Omental fat pad (tissue), 4 donors: Measurements from ENCODE around the gene GIN1. TPM values are rescaled to one million over a fixed set of nuclear protein-coding genes. Genes with fewer than 3 reads are reported as not detected.

Experiments used
- ATAC-seq: fragments of 150-250 bp; one replicate; pipeline ENCODE4 v1.9.1; 2016; ENCODE audit warnings: mild to moderate bottlenecking, moderate library complexity; ENCODE audit not compliant: low FRiP score
- DNase-seq: peaks from one replicate; pipeline ENCODE4 v3.0.0-alpha.2; 2019; ENCODE audit warnings: low spot score
- total RNA-seq, 4 donors: library from RNA; depleted of rRNA; stranded (reverse); fragments of >200 nt; gene quantifications; one replicate each; pipeline ENCODE4 v1.1.0, GENCODE V29; 2016
- TF ChIP-seq, protein P1 (sequence below), 3 donors: fragments of 450-650 bp; IDR thresholded peaks; one replicate each; pipeline ENCODE4 v1.5.1; 2016 to 2017; ENCODE audit warnings: antibody characterized with exemption in 3 of 3, mild to moderate bottlenecking in 3 of 3, moderate library complexity in 2 of 3

GIN1 gene
- total RNA-seq, 4 donors from 2014 or later = 2.4 to 5.1 (median 4.2) TPM

DNA sequence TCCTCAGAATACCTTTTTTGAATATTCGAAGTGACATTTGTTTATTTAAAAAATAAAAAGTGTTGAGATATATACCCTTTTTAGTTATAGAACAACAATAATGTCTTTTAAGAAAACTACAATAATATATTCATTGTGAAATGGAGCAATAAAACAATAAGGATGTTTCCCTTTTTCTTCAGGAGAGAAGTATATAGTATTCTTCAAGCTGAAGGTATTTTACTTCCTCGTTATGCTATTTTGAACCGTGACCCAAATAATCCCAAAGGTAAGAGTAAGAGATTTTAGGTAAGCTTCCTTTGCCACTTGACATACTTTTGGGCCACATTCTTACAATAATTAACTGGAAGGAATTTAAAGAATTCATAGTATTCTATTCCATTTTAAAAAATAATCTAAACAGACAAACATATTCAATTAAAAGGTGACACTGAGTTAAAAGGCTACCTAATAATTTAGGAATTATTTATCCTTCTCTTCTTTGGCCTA lies 18.3 kb upstream of the GIN1 start:
- DNase-seq (no peak), ATAC-seq (no peak)
- TF ChIP-seq, protein P1, sequence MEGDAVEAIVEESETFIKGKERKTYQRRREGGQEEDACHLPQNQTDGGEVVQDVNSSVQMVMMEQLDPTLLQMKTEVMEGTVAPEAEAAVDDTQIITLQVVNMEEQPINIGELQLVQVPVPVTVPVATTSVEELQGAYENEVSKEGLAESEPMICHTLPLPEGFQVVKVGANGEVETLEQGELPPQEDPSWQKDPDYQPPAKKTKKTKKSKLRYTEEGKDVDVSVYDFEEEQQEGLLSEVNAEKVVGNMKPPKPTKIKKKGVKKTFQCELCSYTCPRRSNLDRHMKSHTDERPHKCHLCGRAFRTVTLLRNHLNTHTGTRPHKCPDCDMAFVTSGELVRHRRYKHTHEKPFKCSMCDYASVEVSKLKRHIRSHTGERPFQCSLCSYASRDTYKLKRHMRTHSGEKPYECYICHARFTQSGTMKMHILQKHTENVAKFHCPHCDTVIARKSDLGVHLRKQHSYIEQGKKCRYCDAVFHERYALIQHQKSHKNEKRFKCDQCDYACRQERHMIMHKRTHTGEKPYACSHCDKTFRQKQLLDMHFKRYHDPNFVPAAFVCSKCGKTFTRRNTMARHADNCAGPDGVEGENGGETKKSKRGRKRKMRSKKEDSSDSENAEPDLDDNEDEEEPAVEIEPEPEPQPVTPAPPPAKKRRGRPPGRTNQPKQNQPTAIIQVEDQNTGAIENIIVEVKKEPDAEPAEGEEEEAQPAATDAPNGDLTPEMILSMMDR (IDR thresholded peaks at IDR 0.05) = no peak

GRCh38 chr5:103135461-103135860 lies 15.5 kb upstream of the GIN1 start:
- TF ChIP-seq, protein P1 (IDR thresholded peaks at IDR 0.05) = no peak
- DNase-seq (no peak), ATAC-seq (no peak)

GRCh38 chr5:103133231-103133630 lies 13.3 kb upstream of the GIN1 start:
- TF ChIP-seq, protein P1 (IDR thresholded peaks at IDR 0.05) = no peak
- ATAC-seq = no peak
- no peak for DNase-seq

DNA sequence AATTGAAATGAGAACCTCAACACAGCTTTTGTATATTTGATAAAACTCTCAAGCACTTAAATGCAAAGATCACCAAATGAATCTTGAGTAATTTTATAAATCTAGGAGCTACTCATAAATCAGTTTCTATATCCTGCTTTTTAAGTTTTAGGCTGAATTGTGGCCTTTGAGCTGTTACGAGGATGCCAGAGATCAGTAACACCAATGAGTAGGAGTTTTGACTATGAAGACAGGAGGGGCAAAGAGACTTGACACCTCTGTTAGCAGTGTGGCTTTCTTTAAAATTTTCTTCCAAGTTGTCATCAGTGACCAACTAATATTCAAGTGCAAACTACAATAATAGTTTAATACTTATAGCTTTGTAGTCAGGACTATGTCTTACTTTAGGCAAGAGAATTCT lies 12.7 kb upstream of the GIN1 start:
- ATAC-seq (no peak), DNase-seq (no peak)
- TF ChIP-seq, protein P1 (IDR thresholded peaks at IDR 0.05) = no peak

- TF ChIP-seq, protein P1 (IDR thresholded peaks at IDR 0.05) = no peak
- no peak for ATAC-seq
- DNase-seq = no peak
These were observed 8.3 kb upstream of the GIN1 start for GRCh38 chr5:103128202-103128601.

GRCh38 chr5:103127292-103127817 lies 7.4 kb upstream of the GIN1 start:
- no peak for ATAC-seq
- TF ChIP-seq, protein P1 (IDR thresholded peaks at IDR 0.05) = no peak
- DNase-seq = no peak

GRCh38 chr5:103126557-103126956 lies 6.6 kb upstream of the GIN1 start:
- TF ChIP-seq, protein P1 (IDR thresholded peaks at IDR 0.05) = no peak
- DNase-seq = no peak
- no peak for ATAC-seq
